GM19455 (cell line): Measurements from ENCODE around the gene ANKRD39.
"Not testable (repeated sequence)": the region's sequence is repeated elsewhere in the genome, so short reads cannot be mapped to it uniquely, and the experiment has no call there.

Source experiments
- ATAC-seq: cut with Tn5 transposase; IDR thresholded peaks from one replicate; pipeline ENCODE4 v1.9.1; 2021; ENCODE audit not compliant: unreplicated experiment

ANKRD39 gene

DNA sequence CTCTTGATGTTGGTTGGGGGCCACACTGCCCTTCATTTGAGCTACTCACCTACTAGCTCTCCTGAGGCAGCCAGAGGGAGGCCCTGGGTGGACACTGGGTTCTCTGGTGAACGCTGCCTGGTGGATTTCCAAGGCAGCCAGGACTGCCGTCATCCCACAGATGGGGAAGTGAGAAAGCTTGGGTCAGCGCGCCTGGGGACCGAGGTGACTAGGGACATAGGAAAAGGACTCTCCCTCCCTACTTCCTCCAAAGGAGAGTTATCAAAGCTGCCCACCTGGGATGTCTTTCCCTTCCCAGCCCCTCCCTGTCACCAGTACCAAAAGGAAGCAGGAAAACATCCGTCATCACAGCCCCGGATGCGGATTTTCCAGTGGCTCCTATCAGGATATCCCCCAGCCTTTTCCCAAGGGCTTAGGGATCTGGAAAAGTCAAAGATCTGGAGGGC, 15.9 kb upstream of the ANKRD39 start:
- ATAC-seq: no peak

DNA sequence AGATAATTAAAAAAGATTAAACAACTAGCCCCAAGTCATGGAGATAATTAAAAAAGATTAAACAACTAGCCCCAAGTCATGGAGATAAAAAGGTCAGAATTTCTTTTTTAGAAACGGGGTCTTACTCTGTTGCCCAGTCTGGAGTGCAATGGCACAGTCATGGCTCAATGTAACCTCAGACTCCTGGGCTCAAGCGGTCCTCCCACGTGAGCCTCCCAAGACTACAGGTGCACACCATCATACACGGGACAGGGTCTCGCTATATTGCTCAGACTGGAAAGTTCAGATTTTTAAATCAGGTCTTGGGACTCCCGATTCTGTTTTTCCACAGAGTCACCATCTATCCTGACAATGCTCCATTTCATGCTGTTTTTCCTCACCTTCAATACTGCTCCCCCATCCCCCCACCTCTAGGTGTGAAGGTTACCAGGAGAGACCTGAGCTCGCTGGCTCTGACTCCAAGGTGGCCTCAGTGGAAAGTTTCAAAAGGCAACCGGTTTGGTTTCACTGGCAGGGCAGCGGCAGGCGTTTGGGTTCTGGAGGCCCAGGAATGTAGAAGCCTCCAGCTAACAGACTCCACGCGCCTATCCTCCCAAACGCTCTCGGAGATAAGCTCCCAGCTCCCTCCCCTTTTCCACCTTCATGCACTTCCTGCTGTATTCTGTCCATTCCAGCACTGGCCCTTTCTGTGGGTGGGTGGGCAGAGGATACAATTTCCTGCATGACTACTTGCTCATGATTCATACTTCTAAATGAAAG, 15.0 kb upstream of the ANKRD39 start:
- ATAC-seq: no peak

DNA sequence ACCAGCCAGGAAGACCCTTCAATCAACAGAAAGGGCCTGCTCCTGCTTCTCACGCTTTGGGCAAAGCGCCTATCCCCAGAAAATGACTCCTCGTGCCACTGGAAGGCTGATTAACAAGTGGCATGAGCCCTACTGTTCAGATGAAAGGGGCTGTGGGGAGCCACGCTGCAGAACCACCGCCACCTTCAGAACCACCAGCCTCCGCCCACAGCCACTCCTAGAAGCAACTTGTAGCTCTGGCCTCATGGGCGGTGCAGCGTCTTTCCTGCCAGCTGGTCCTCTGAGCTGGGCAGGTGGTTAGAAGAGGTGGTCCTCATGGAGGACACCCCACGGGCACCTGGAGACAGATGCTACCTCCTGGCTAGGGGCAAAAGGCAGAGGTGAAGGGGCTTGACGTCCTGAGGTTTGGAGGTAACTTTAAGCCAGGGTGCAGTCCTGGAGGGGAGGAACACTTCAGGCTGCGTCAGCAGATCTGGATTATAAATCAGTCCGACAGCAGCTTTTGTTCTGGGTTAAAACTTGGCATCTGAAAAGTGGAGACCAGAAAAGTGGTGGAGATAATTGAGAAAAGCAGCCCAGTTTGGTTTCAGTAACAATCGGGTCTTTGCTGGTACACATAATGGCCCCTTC, 12.9 kb upstream of the ANKRD39 start:
- no peak for ATAC-seq

DNA sequence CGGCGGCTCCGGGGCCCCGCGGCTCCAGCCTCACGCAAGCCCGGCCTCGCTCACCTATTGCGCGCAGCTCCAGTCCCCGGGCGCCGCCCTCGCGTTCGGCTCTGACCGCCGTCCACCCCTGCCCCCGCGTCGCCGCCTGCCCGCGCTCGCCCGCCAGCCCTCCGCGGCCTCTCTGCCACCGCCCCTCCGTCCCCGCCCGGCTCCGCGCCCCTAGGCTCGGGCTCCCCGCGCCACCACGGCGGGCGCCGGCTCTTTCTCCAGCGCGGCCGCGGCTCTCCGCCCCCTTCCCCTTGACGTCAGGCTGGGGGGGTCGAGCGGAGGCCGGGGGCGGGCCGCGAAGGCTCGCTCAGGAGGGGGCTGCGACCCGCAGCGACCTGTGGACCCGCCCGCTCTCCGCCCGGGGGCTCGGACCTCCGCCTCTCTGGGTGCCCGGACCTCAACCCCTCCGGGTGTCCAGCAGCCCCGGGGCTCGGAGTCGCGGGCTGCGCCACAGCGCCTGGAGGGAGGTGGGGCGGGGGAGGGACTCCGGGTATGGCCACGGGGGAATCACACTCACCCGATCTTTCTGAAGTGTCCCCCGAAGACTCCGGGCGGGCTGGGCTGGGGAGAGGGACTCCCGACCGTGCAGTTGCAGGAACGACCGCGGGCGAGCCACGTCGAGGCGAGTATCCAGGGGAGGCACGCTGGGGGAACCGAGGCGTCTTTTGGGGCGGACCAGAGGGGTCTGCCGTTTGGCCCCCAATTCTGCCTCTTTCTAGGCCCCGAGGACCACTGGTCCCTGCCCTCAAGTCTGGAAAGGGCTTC, 12.2 kb upstream of the ANKRD39 start, which contains the start of gene SEMA4C:
SEMA4C (minus strand) TSS at position 259 of the 804 bp plus-strand sequence. CDS start 2,194 bp downstream, outside the sequence.
- ATAC-seq: no peak

DNA sequence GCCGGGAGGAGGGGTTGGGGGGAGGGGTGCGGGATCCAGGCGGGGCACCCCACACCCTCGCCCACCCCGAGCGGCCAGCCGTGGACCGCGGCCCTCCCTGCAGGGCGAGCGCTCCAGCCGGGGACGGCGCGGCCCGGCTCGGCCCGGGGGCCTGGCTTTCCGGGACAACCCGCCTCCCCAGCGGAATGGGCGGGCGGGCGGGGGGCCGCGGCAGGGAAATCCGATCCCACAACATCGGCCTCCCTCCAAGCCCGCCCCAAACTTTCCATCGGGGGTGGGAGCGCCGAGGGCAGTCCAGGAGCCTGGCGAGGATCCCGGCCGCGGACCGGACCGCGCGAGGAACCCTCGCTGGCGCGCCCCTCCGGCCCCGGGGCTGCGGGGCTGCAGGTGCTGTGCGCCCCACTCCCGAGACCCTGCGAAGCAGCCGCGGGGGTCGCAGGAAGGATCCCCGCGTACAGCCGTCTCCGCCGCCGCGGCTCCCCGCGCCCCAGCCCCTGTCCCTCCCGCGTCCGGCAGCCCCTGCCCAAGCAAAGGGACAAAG, 11.5 kb upstream of the ANKRD39 start:
- ATAC-seq: peak; percentile 11

DNA sequence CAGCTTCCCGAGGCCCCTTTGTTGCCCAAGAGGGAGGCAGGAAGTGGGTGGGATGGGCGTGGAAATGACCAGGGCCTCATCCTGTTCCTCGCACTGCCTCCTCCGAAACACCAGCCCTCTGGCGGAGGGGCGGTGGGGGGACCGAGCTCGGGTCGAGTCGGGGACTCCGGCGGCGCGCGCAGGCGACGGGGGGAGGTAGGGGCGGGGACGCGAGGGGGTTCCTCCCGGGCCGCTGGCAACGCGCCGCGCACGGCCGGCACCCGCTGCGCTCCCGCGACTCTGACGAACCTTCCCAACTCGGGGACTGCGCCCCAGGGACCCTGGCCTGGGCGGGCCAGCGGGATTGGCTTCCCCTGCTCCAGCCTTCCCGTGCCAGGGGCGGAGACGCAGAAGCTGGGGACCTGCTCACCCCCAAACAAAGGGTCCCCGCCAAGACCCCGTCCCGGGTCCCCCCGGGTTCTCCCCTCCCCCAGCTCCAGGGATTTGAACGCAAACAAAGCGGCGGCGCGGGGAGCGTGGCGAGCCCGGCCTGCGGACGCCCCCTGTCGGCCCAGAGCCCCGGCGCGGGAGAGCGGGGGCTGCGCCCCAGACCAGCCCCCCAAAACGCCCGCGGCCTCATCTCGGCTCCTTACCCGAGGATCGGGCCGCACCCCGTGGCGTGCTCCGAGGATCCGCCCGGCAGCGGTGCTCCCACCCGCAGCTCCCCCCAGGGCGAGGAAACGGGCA, 10.9 kb upstream of the ANKRD39 start:
- ATAC-seq: peak; percentile 47

DNA sequence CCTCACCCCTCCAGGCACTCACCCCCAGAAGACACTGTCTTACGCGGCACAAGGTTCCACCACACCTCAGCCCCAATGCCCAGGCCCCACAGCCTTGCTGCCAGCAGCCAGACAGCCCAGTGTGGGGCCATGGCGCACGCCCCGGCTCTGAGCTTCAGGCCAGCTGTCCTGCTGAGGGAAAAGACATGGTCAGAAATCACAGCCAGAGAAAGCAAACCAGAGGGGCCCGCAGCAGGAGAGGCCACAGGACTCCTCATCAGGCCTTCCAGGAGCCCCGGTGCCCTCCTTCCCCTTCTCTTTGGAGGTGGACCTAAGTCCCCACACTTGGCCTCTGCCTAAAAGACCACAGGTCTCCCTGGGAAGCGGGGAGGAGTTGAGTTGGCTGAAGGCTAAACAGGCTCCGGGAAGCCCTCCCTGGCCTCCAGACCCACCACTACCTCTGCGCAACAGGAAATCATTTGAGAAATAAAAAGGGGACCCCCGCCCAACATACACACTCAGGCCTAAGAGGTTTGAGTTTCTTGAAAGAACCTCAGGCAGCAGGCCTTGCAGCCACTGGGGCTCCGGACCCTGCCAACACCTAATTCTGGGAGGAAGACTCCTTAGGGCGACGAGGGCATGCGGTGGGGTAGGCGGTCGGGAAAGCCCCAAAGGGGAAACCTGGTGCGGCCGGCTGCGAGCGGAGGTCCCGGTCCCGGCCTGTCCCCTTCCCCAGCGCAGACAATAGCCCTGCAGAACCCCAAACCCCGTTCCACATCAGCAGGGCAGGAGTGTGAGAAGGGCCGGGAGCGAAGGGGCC, 10.1 kb upstream of the ANKRD39 start:
- ATAC-seq: no peak

DNA sequence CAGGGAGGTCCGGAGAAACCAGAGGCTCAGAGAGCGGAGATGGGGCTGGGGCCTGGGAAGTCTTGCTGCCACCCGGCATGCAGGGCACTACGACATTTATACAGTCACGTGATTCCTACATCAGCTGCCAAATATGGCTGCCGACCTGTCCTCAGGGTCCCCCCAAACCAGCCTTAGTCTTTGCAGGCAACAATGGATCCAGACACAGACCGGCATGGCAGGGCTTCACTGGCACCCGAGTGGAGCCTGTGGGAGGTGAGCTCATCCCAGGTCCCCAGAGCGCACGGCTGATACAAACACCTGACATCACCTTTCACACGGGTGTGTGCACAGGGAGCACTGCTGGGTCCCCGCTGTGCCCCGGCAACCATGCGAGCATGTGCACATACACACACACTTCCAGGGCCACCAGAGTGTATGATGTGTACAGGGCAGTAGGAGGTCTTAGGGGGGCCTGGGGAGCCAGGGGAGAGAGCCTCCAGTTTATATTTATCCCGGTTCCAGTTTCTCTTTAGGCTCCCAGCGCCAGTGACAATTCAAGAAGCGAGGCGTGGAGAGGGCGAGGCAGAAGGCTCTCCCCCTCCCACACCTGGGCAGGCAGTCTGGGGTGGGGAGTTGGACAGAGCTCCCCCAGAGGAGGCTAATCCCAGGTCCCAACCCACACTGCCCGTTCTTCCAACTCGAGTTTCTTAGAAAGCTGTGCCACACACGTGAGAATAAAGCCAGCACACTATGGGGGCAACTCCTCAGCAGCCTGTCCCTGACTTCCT, 9.4 kb upstream of the ANKRD39 start:
- no peak for ATAC-seq

DNA sequence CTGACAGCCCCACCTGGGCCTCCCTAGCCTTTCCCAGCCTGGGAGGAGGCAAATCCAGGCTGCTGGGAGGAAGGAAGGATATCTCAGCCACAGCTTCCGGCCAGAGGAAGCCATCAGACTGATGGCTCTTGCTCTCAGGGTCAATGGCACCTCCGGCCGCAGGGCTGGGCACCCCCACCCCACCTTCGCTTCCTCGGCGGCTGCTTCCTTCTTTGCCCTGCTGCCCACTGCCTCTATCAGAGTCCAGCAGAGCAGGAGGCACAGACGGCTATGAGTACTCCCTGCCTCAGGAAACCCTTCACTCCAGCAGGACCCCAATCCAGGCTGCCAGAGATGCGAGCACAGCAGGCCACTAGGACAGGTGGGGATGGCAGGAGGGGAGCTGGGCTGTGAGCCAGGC, 8.8 kb upstream of the ANKRD39 start:
- no peak for ATAC-seq

DNA sequence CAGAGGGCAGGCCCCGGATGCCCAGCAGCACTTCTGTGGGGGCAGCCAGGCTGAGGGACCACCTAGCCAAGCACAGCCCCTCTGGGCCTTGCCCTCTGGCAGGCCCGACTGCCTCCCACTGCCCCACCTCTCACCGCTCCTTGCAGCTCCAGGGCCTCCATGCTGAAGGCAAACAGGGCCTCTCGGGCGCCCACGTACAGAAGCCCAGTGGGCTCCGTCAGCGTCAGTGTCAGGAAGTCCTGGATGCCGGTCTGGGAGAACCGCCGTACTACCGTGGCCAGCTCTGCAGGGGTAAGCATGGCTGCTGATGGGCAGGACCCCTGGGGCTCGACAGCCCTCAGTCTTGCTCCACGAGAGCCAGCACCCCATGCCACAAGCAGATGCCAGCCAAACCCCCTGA, 8.3 kb upstream of the ANKRD39 start:
- no peak for ATAC-seq

DNA sequence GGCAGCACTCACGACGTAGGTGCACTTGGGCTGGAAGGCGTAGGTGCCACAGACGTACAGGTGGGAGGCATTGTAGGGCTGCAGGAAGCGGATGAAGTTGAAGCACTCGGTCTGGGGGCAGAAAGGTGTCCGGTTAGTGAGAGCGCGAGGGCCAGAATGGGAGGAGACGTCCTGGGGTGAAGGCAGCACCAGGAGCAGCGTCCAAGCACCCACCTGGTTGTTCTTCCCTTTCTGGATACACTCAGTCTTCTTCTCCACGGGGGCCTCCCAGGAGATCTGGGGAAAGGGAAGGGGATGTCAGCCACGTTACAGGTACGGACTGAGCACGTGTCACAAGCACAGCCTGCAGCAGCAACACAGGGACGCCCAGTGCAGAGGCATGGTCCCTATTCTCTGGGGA, 7.8 kb upstream of the ANKRD39 start:
- no peak for ATAC-seq

DNA sequence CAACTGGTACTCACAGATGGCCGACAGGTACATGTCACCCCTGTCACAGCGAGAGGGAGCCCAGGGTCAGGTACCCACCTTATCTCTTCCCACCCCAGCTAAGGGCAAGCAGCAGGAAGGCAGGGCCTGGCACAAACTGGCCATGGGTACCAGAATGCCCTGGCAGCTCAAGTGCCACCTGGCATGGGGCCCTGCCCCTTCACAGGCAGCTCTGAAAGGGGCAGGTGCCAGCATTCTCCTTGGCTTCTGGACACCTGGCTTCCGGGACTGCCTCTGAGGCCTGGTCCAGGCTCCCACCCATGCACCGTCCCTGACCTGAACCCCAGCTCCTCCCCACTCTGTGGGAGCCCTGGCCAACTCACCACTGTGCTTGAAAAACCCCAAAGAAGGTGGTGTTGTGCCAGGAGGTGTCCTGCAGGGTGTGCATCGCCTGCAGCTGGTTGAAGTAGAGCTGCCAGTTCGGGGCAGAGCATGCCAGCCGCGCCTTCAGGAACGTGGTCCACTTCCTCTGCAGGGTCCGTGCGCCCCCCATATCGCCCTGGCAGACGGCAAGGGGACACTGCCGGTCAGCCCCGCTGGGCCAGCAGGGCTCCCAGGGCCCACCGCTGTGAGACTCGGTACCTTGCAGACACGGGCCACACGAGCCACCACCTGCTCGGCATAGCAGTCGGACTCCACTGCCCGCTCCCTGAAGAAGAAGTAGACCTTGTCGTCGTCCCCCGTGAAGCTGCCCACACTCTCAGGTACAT, 6.7 kb upstream of the ANKRD39 start:
- no peak for ATAC-seq

DNA sequence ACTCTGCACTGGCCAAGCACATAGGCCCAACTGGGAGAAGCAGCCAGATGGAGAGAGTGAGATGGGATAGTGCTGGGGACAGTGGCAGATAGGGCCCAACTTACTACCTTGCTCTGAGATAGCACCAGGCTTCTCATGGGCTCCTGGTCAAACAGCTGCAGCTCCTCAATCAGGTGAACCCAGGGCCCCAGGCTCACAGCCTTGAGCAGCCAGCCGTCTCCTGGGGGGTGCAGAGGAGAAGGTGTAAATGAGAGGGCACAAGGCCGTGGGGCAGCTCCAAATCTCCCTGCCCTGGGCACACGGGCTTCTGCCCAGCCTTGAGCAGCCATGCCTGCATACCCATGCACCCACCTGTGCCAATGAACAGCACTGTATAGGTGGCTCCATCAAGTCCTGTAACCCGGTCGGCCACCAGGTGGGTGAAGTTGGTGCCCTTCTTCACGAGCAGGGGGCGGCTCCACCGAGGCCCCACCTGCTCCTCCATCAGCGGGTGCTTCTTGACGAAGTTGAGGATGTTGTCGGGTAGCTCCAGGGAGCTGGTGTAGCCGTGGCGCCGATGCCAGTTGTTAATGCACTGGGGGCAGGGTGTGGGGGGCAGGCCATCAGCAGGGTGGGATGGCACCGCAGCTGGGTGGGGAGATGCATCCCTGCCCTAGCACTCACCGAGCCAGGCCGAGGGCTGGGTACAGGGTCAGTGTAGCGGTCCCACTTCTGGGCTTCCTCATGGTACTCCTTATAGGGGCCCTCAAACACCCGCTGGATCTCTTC, 5.9 kb upstream of the ANKRD39 start:
- no peak for ATAC-seq

DNA sequence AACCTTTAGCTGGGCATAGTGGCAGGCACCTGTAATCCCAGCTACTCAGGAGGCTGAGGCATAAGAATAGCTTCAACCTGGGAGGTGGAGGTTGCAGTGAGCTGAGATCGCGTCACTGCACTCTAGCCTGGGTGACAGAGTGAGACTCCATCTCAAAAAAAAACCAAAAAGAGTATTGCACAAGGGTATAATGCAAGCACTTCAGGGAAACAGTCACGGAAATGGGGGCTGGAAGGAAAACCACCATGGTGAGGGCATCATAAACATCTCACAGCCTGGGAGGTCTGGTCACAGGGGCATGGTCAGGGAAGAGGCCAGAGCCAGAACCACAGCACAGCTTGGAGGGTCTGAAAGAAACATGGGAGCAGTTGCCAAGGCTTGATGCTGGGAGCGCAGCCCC, 5.2 kb upstream of the ANKRD39 start:
- not testable (repeated sequence) for ATAC-seq

DNA sequence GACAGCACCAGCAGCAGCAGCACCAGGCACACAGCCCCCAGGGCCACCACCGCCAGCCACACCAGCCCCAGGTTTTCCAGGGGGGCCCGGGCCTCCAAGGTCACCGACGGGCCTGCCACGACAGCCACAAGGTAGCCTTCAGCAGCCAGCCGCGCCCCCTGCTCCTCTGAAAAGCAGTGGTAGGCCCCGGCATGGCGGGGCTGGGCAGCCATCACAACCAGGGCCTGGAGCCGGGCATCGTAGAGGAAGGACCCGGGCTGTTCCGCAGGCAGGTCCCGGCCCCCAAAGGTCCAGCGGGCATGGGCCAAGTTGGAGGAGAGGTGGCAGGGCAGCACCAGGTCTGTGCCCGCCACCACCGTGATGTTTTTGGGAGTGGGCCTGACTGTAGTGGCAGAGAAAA, 3.3 kb upstream of the ANKRD39 start:
- ATAC-seq: no peak

DNA sequence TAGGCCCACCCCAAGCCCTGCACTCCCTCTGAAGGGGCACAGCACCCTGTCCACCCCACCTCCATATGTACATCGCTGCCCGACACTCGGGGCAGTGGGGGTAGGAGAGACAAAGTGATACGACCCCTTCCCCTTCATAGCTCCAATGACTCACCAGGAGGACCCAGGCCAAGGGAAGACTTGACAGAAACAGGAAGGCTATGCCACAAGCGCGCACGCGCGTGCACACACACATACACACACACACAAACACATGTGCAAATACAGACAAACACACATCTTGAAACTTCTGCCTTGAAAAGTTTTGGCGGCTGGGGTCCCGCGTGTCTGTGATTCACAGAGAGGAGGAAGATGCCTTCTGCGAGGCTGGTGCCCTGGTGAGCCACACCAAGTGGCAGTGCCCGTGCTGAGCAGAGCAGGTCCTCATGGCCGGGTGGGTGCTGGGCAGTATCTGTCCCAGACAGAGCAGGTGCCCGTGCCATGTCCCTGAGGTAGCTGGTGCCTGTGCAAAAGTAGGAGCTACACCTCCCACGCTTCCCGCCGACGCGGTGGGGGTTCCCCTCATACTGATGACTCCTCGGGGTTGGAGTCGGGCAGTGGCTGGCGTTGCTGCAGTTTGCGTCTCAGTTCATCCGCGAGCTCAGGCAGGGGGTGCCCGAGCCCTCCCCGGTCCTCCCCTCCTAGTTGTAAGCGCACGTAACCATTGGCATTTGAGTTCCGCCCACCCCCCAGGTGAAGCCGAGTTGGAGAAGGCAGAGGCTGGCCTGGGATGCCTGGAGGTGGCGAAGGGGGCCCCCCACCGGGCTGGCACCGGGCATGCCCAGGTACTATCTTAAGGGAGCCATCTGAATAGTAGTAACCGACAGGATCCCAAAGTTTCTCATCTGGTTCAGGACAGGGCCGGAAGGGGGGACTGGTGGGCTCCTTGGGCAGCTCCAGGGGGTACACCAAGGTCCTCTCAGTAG, 2.5 kb upstream of the ANKRD39 start:
- ATAC-seq: no peak

DNA sequence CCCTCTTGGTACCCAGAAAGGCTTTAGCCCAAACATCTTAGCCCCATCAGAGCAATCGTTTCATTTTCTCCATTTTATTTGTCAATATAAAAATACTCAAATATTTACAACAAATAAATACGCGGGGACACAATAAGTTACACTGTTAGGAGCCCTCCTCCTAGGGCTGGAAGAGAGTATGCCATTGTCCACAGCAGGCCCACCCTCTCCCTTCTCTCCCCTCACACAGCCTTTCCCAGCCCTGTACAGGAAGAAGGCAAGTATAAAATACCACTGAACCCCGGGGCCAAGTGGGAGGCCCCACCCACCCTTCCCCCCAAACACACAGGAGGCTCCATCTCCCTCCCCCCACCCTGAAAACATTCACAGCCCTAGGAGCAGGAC, 1.9 kb upstream of the ANKRD39 start:
- ATAC-seq: no peak
